PC-3 (cell line): ENCODE measurements around the gene TNPO3. TPM values are rescaled to one million over a fixed set of nuclear protein-coding genes. Genes with fewer than 3 reads are reported as not detected.

Source experiments
- ATAC-seq: fragments of 200-7000 bp; cut with Tn5 transposase; 2 replicates; pipeline ENCODE4 v1.9.1; 2020; ENCODE audit warnings: mild to moderate bottlenecking, moderate library complexity
- BruUV-seq: library from RNA; stranded (reverse); fragments of 400-500 nt; replicated peaks from 2 replicates; lab custom pipeline; 2021; lab: Mats Ljungman, UMichigan
- CTCF ChIA-PET: fragments of 300-600 bp; sonication (Branson Sonifier 250); formaldehyde crosslinking; loops from one replicate; lab custom pipeline; 2022; ENCODE audit warnings: antibody characterized with exemption; lab: Charles Lee
- POLR2A ChIA-PET: fragments of 300-600 bp; sonication (Branson Sonifier 250); formaldehyde crosslinking; loops from one replicate; lab custom pipeline; 2022; ENCODE audit warnings: antibody characterized with exemption; ENCODE audit not compliant: unreplicated experiment; lab: Charles Lee
- DNase-seq: peaks from one replicate; pipeline ENCODE4 v3.0.0-alpha.2; 2015
- H2AFZ ChIP-seq: fragments of 300-600 bp; sonication (generic); 2 replicates; pipeline ENCODE4 v1.6.0; 2016; ENCODE audit warnings: antibody characterized with exemption, low read length
- H3F3A ChIP-seq: fragments of 300-600 bp; sonication (generic); one replicate; pipeline ENCODE4 v1.6.0; 2017; ENCODE audit warnings: antibody characterized with exemption, low read length, control low read depth, mild to moderate bottlenecking; ENCODE audit not compliant: unreplicated experiment
- H3K27ac ChIP-seq: fragments of 300-600 bp; sonication (generic); 2 replicates; pipeline ENCODE4 v1.5.1; 2016; ENCODE audit warnings: mild to moderate bottlenecking, low read length
- H3K27me3 ChIP-seq: fragments of 300-600 bp; sonication (generic); 2 replicates; pipeline ENCODE4 v1.6.1; 2016; ENCODE audit warnings: low read length, mixed read lengths
- H3K36me3 ChIP-seq: fragments of 300-600 bp; sonication (generic); 2 replicates; pipeline ENCODE4 v1.6.1; 2016; ENCODE audit warnings: low read depth, mixed run types, low read length, mixed read lengths
- H3K4me1 ChIP-seq: fragments of 300-600 bp; sonication (generic); 2 replicates; pipeline ENCODE4 v1.5.1; 2016; ENCODE audit warnings: low read length; ENCODE audit not compliant: insufficient read depth
- H3K4me2 ChIP-seq: fragments of 300-600 bp; sonication (generic); 2 replicates; pipeline ENCODE4 v1.6.0; 2016; ENCODE audit warnings: low read length
- H3K4me3 ChIP-seq: fragments of 300-600 bp; sonication (generic); 2 replicates; pipeline ENCODE4 v1.5.1; 2016; ENCODE audit warnings: mild to moderate bottlenecking, low read length, mixed read lengths
- H3K79me2 ChIP-seq: fragments of 300-600 bp; sonication (generic); 2 replicates; pipeline ENCODE4 v1.6.1; 2017; ENCODE audit warnings: low read length, mixed read lengths
- H3K9ac ChIP-seq: fragments of 300-600 bp; sonication (generic); 2 replicates; pipeline ENCODE4 v1.6.0; 2016; ENCODE audit warnings: mild to moderate bottlenecking, low read length
- H3K9me2 ChIP-seq: fragments of 300-600 bp; sonication (generic); replicated peaks from 2 replicates; pipeline ENCODE4 v1.6.1; 2016; ENCODE audit warnings: mixed run types, low read length, mixed read lengths
- H3K9me3 ChIP-seq: fragments of 300-600 bp; sonication (generic); 2 replicates; pipeline ENCODE4 v1.6.1; 2016; ENCODE audit warnings: low read length, mixed read lengths
- H4K20me1 ChIP-seq: fragments of 300-600 bp; sonication (generic); 2 replicates; pipeline ENCODE4 v1.6.1; 2016; ENCODE audit warnings: low read length, mixed read lengths
- CTCF ChIP-seq: fragments of 300-600 bp; sonication (generic); conservative IDR thresholded peaks from 2 replicates; pipeline ENCODE4 v1.5.1; 2017; ENCODE audit warnings: antibody characterized with exemption, low read depth, mild to moderate bottlenecking, low read length
- EZH2 ChIP-seq: fragments of 300-600 bp; sonication (generic); IDR thresholded peaks from one replicate; pipeline ENCODE4 v1.6.1; 2017; ENCODE audit warnings: antibody characterized with exemption, mild to moderate bottlenecking, low read length; ENCODE audit not compliant: unreplicated experiment
- EZH2phosphoT487 ChIP-seq: fragments of 300-600 bp; sonication (generic); IDR thresholded peaks from 2 replicates; pipeline ENCODE4 v1.6.1; 2018; ENCODE audit warnings: mild to moderate bottlenecking, antibody characterized with exemption, low read length, borderline replicate concordance
- intact Hi-C: fragments of 100-400 bp; cut with micrococcal nuclease; formaldehyde crosslinking; loops from 2 replicates; pipeline ENCODE4 v1.9.0; 2023
- total RNA-seq: library from RNA; depleted of rRNA; stranded (reverse); fragments of >200 nt; gene quantifications from 2 replicates; pipeline ENCODE4 v1.2.3, GENCODE V29; 2014

The TNPO3 gene
- total RNA-seq, 1 experiment from 2014 or later, result 55.9 TPM

GRCh38 chr7:128922496-128923410 is 132.2 kb downstream of the TNPO3 start:
- no peak for DNase-seq
- POLR2A ChIA-PET, result no interaction called here
- Histone ChIP-seq H3K4me2 (no peak overlapping the region), H3K4me1 (no peaks in the 10 kb centered on the region), H3K79me2 (no peaks in the 10 kb centered on the region), H4K20me1 (no peaks in the 10 kb centered on the region), H3K9me3 (no peaks in the 10 kb centered on the region), H3K4me3 (no peak overlapping the region), H3F3A (no peaks in the 10 kb centered on the region), H3K9ac (no peak overlapping the region), H3K9me2 (no peaks in the 10 kb centered on the region), H3K27me3 (peaks cover 11% of the 10 kb centered on the region; the same call in 1 of the 2 replicates), H3K36me3 (no peaks in the 10 kb centered on the region), H3K27ac (no peak overlapping the region), H2AFZ (no peak overlapping the region)
- TF ChIP-seq EZH2phosphoT487 (no peak), CTCF (no peak), EZH2 (no peak)
- CTCF ChIA-PET, result interaction anchor here (1.0 kb wide), 1 partner anchor 24 kb away, joined by 3 read pairs; no protein-coding TSS in a partner anchor
- BruUV-seq, result no TSS peak
- ATAC-seq, result no peak; the same call in 1 of the 2 replicates
- intact Hi-C loops, result no loop called here

- Histone ChIP-seq H2AFZ (no peak overlapping the region), H3K36me3 (no peaks in the 10 kb centered on the region), H3K27ac (no peak overlapping the region), H4K20me1 (no peaks in the 10 kb centered on the region), H3K4me3 (no peak overlapping the region), H3K9ac (no peak overlapping the region), H3K4me1 (no peaks in the 10 kb centered on the region), H3K9me2 (no peaks in the 10 kb centered on the region), H3K9me3 (no peaks in the 10 kb centered on the region), H3K4me2 (no peak overlapping the region), H3F3A (no peaks in the 10 kb centered on the region), H3K27me3 (peaks cover 11% of the 10 kb centered on the region; the same call in 1 of the 2 replicates), H3K79me2 (no peaks in the 10 kb centered on the region)
- ChIA-PET CTCF (interaction anchor here (0.7 to 1.0 kb wide), 2 partner anchors 25 to 1215 kb away, joined by 3 read pairs; no protein-coding TSS in a partner anchor), POLR2A (no interaction called here)
- intact Hi-C loops, result no loop called here
- ATAC-seq (no peak), DNase-seq (no peak)
- TF ChIP-seq EZH2phosphoT487, result no peak
- no peak for TF ChIP-seq CTCF
- TF ChIP-seq EZH2, result no peak
- BruUV-seq, result no TSS peak
Measured at GRCh38 chr7:128921866-128922440, 133.0 kb downstream of the TNPO3 start.
